ENCODE results near the gene VAT1.

DNA sequence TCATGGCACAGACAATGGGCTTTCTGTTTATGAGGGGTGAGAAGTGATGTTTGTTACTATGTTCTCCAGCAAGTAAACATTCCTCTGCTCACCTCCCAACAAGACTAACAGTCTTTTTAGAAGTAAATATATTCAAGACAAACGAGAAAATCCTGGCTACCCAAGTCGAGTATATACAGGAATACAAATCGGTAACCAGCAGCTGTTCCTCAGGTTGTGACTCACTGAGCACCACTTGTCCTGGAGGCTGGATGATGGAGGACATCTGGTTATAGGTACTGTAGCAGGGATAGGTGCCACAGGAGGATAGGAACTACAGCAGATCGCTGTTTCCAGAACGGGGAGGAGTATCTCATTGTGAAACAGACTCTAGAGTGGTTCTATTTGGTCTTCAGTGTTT lies 29.3 kb downstream of the VAT1 start:
- TF ChIP-seq TCF12 (IDR thresholded peaks at IDR 0.05; ENCODE audit: low read depth), result no peak
- TF ChIP-seq, protein P1, sequence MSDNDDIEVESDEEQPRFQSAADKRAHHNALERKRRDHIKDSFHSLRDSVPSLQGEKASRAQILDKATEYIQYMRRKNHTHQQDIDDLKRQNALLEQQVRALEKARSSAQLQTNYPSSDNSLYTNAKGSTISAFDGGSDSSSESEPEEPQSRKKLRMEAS (IDR thresholded peaks at IDR 0.05), result no peak
- TF ChIP-seq TEAD4 (IDR thresholded peaks at IDR 0.05), result no peak
- TF ChIP-seq EP300 (IDR thresholded peaks at IDR 0.05; ENCODE audit: borderline replicate concordance), result no peak
- TF ChIP-seq RAD21 (IDR thresholded peaks at IDR 0.05; ENCODE audit: low read depth), result no peak
- TF ChIP-seq EGR1 (IDR thresholded peaks at IDR 0.05), result no peak
- TF ChIP-seq CEBPB (IDR thresholded peaks at IDR 0.05), result no peak
- TF ChIP-seq, protein P2, sequence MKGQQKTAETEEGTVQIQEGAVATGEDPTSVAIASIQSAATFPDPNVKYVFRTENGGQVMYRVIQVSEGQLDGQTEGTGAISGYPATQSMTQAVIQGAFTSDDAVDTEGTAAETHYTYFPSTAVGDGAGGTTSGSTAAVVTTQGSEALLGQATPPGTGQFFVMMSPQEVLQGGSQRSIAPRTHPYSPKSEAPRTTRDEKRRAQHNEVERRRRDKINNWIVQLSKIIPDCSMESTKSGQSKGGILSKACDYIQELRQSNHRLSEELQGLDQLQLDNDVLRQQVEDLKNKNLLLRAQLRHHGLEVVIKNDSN (IDR thresholded peaks at IDR 0.05), result no peak
- TF ChIP-seq TAF1 (IDR thresholded peaks at IDR 0.05; ENCODE audit: low read depth), result no peak
- TF ChIP-seq, protein P3, sequence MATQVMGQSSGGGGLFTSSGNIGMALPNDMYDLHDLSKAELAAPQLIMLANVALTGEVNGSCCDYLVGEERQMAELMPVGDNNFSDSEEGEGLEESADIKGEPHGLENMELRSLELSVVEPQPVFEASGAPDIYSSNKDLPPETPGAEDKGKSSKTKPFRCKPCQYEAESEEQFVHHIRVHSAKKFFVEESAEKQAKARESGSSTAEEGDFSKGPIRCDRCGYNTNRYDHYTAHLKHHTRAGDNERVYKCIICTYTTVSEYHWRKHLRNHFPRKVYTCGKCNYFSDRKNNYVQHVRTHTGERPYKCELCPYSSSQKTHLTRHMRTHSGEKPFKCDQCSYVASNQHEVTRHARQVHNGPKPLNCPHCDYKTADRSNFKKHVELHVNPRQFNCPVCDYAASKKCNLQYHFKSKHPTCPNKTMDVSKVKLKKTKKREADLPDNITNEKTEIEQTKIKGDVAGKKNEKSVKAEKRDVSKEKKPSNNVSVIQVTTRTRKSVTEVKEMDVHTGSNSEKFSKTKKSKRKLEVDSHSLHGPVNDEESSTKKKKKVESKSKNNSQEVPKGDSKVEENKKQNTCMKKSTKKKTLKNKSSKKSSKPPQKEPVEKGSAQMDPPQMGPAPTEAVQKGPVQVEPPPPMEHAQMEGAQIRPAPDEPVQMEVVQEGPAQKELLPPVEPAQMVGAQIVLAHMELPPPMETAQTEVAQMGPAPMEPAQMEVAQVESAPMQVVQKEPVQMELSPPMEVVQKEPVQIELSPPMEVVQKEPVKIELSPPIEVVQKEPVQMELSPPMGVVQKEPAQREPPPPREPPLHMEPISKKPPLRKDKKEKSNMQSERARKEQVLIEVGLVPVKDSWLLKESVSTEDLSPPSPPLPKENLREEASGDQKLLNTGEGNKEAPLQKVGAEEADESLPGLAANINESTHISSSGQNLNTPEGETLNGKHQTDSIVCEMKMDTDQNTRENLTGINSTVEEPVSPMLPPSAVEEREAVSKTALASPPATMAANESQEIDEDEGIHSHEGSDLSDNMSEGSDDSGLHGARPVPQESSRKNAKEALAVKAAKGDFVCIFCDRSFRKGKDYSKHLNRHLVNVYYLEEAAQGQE (IDR thresholded peaks at IDR 0.05; ENCODE audit: low read depth), result no peak
- TF ChIP-seq FOXM1 (IDR thresholded peaks at IDR 0.05; ENCODE audit: borderline replicate concordance, low read depth), result no peak
- no peak for TF ChIP-seq YY1 (IDR thresholded peaks at IDR 0.05; ENCODE audit: low read depth)
- TF ChIP-seq CREB1 (IDR thresholded peaks at IDR 0.05; ENCODE audit: low read depth), result no peak
